ENCODE data around the gene HSH2D.
A peak's percentile ranks its signal among the peaks of the same experiment; 100 is the strongest.
"Not testable (repeated sequence)": the region's sequence is repeated elsewhere in the genome, so short reads cannot be mapped to it uniquely, and the experiment has no call there.

Gene HSH2D, protein sequence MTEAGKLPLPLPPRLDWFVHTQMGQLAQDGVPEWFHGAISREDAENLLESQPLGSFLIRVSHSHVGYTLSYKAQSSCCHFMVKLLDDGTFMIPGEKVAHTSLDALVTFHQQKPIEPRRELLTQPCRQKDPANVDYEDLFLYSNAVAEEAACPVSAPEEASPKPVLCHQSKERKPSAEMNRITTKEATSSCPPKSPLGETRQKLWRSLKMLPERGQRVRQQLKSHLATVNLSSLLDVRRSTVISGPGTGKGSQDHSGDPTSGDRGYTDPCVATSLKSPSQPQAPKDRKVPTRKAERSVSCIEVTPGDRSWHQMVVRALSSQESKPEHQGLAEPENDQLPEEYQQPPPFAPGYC

DNA sequence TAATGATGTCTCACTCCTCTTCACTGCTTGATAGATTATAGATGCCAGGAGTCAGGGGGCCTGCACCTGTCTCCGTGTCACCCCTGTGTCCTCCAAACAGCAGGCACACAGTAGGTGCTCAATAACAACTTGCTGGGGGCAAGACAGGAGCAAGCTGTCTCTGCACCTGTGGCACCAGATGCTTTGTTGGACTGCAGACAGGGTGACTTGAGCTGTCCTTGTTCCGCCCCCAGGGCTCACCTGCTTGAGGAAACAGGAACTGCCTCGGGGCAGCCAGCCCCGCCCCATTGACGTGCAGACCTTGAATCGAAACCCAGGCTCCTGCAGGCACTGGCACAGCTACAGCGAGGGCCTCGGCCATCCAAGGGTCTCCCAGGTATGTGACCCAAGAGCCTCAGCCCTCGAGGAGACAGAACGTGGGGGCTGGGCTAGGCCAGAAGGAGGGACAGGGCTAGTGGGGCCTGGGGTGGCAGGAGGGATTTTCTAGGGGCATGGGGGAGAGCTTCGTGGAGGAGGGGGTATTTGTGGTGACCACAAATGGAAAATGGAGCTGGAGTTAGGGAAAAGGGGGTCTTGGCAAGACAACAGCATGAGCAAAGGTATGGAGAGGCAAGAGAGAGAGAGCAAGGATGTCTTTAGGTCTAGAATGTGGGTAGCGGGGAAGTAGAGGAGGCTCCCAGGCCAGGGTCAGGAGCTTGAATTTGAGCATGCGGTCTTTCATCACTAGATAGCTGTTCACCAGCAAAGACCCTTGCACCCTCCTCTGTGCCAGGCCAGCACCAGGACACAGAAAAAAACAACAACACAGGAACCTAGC lies at the start of gene HSH2D:
Gene HSH2D, plus strand, starts transcription at position 287 of the 817 bp plus-strand sequence. CDS start 5,066 bp downstream, outside the sequence.
- peak; percentile 54 for DNase-seq (ENCODE audit: low read depth, low spot score)
- no peaks in the 10 kb centered on the region for H3K27me3 ChIP-seq (ENCODE audit: control insufficient read depth, insufficient read depth, low read length)
- no peaks in the 10 kb centered on the region for H3K9me3 ChIP-seq (ENCODE audit: control insufficient read depth, insufficient read depth, low read length)
- no peak within 1 kb of the TSS for H3K27ac ChIP-seq (ENCODE audit: low read length)
- no peaks in the 10 kb centered on the region for H3K36me3 ChIP-seq (ENCODE audit: control insufficient read depth, insufficient read depth, low read length)
- WGBS (ENCODE audit: insufficient coverage, insufficient read length): no CpG with 5 or more reads among the region's 13 CpGs
- no peak within 1 kb of the TSS for H3K4me3 ChIP-seq (ENCODE audit: low read length)
- H3K4me1 ChIP-seq (ENCODE audit: control insufficient read depth, insufficient read depth, low read length): 0 out of 2 replicates have a peak, but pooled peaks cover 5% of the 10 kb centered on the region

DNA sequence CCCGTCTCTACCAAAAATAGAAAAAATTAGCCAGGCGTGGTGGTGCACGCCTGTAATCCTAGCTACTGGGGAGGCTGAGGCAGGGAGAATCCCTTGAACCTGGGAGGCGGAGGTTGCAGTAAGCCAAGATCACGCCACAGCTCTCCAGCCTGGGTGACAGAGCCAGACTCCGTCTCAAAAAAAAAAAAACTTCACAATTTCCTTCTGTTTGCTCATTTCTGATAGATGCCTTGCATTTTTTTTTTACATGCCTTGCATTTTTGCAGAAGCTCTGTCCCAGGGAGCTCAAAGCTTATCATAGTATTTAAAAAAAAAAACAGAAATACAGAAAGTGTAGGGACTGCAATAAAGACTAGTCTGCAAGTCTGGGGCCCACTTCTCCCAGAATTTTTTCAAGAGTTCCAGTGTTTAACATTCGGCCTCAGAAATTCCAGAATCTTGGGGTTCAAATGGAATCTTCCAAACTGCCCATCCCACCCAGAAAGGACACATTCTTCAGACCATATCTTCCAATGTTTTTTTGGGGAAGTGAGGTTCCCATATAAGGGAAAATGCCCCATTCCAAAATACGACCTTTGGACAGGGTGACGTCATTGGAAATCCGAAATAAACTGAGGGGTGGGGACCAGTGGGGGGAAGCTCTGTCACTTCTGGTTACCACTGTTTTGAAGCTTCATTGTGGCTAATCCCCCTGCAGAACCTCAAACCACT lies 49.0 kb upstream of the HSH2D start:
- H3K4me1 ChIP-seq (ENCODE audit: control insufficient read depth, insufficient read depth, low read length): no peaks in the 10 kb centered on the region
- H3K4me3 ChIP-seq (ENCODE audit: low read length): no peak overlapping the region
- H3K9me3 ChIP-seq (ENCODE audit: control insufficient read depth, insufficient read depth, low read length): no peaks in the 10 kb centered on the region
- H3K27ac ChIP-seq (ENCODE audit: low read length): no peak overlapping the region
- H3K27me3 ChIP-seq (ENCODE audit: control insufficient read depth, insufficient read depth, low read length): no peaks in the 10 kb centered on the region
- no CpG with 5 or more reads among the region's 10 CpGs for WGBS (ENCODE audit: insufficient coverage, insufficient read length)
- DNase-seq (ENCODE audit: low read depth, low spot score): no peak
- H3K36me3 ChIP-seq (ENCODE audit: control insufficient read depth, insufficient read depth, low read length): peaks cover 48% of the 10 kb centered on the region

DNA sequence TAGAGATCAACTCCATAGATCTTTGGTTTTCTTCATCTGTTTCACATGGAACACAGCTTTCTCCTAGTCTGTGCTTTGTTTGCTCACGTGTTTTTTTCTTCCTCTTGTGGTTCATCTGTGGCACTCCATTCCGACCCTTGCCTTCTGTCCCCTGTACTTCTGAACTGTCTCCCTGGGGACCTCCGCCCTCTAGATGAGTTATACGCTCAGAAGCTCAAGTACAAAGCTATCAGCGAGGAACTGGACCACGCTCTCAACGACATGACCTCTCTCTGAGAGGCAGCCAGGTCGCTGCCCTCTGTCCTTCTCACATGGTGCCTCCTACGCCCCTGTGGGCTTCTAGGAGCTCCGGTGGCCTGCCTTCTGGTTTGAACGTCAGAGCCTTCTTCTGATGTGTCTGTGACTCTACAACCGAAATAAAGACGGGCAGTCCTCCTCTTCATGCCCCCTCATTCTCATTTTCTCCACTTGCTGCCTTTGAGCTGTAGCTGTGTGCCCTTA lies 48.4 kb upstream of the HSH2D start:
- Histone ChIP-seq H3K27ac (ENCODE audit: low read length) (no peak overlapping the region), H3K4me1 (ENCODE audit: control insufficient read depth, insufficient read depth, low read length) (no peaks in the 10 kb centered on the region), H3K27me3 (ENCODE audit: control insufficient read depth, insufficient read depth, low read length) (no peaks in the 10 kb centered on the region), H3K36me3 (ENCODE audit: control insufficient read depth, insufficient read depth, low read length) (peaks cover 48% of the 10 kb centered on the region), H3K4me3 (ENCODE audit: low read length) (no peak overlapping the region), H3K9me3 (ENCODE audit: control insufficient read depth, insufficient read depth, low read length) (no peaks in the 10 kb centered on the region)
- WGBS (ENCODE audit: insufficient coverage, insufficient read length): no CpG with 5 or more reads among the region's 13 CpGs
- no peak for DNase-seq (ENCODE audit: low read depth, low spot score)

- Histone ChIP-seq H3K27ac (ENCODE audit: low read length) (no peak overlapping the region), H3K9me3 (ENCODE audit: control insufficient read depth, insufficient read depth, low read length) (no peaks in the 10 kb centered on the region), H3K36me3 (ENCODE audit: control insufficient read depth, insufficient read depth, low read length) (peaks cover 48% of the 10 kb centered on the region), H3K27me3 (ENCODE audit: control insufficient read depth, insufficient read depth, low read length) (no peaks in the 10 kb centered on the region), H3K4me3 (ENCODE audit: low read length) (no peak overlapping the region), H3K4me1 (ENCODE audit: control insufficient read depth, insufficient read depth, low read length) (no peaks in the 10 kb centered on the region)
- no CpG with 5 or more reads among the region's 10 CpGs for WGBS (ENCODE audit: insufficient coverage, insufficient read length)
- DNase-seq (ENCODE audit: low read depth, low spot score): no peak
Observed at GRCh38 chr19:16096280-16096855, 47.1 kb upstream of the HSH2D start.

- Histone ChIP-seq H3K36me3 (ENCODE audit: control insufficient read depth, insufficient read depth, low read length) (peaks cover 35% of the 10 kb centered on the region), H3K27me3 (ENCODE audit: control insufficient read depth, insufficient read depth, low read length) (no peaks in the 10 kb centered on the region), H3K27ac (ENCODE audit: low read length) (no peak overlapping the region), H3K9me3 (ENCODE audit: control insufficient read depth, insufficient read depth, low read length) (no peaks in the 10 kb centered on the region), H3K4me1 (ENCODE audit: control insufficient read depth, insufficient read depth, low read length) (no peaks in the 10 kb centered on the region), H3K4me3 (ENCODE audit: low read length) (no peak overlapping the region)
- WGBS (ENCODE audit: insufficient coverage, insufficient read length): no CpG with 5 or more reads among the region's 6 CpGs
- no peak for DNase-seq (ENCODE audit: low read depth, low spot score)
Observed at GRCh38 chr19:16098416-16098768, 45.1 kb upstream of the HSH2D start.

DNA sequence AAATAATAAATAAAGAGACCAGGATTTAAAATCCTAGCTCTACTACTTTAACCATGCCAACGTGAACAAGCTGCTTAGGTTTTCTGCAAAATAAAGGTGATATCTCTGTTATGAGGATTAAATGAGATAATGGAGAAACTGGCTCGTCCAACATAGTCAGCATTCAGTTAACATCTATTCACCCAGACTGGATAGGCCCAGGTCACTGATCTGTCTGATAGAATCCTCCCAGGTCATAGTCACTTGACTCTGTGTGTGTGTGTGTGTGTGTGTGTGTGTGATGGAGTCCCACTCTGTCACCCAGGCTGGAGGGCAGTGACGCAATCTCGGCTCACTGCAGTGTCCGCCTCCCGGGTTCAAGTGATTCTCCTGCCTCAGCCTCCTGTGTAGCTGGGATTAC lies 44.7 kb upstream of the HSH2D start:
- Histone ChIP-seq H3K9me3 (ENCODE audit: control insufficient read depth, insufficient read depth, low read length) (no peaks in the 10 kb centered on the region), H3K36me3 (ENCODE audit: control insufficient read depth, insufficient read depth, low read length) (peaks cover 30% of the 10 kb centered on the region), H3K27ac (ENCODE audit: low read length) (no peak overlapping the region), H3K27me3 (ENCODE audit: control insufficient read depth, insufficient read depth, low read length) (no peaks in the 10 kb centered on the region), H3K4me1 (ENCODE audit: control insufficient read depth, insufficient read depth, low read length) (no peaks in the 10 kb centered on the region), H3K4me3 (ENCODE audit: low read length) (no peak overlapping the region)
- WGBS (ENCODE audit: insufficient coverage, insufficient read length): no CpG with 5 or more reads among the region's 6 CpGs
- DNase-seq (ENCODE audit: low read depth, low spot score): no peak

GRCh38 chr19:16099314-16099965 lies 44.0 kb upstream of the HSH2D start:
- H3K27me3 ChIP-seq (ENCODE audit: control insufficient read depth, insufficient read depth, low read length); DNase-seq (ENCODE audit: low read depth, low spot score); H3K27ac ChIP-seq (ENCODE audit: low read length); H3K4me1 ChIP-seq (ENCODE audit: control insufficient read depth, insufficient read depth, low read length); H3K9me3 ChIP-seq (ENCODE audit: control insufficient read depth, insufficient read depth, low read length); H3K4me3 ChIP-seq (ENCODE audit: low read length): not testable (repeated sequence)
- peaks cover 29% of the 10 kb centered on the region for H3K36me3 ChIP-seq (ENCODE audit: control insufficient read depth, insufficient read depth, low read length)
- WGBS (ENCODE audit: insufficient coverage, insufficient read length): no CpG with 5 or more reads among the region's 8 CpGs

- Histone ChIP-seq H3K4me3 (ENCODE audit: low read length) (no peak overlapping the region), H3K9me3 (ENCODE audit: control insufficient read depth, insufficient read depth, low read length) (no peaks in the 10 kb centered on the region), H3K27ac (ENCODE audit: low read length) (no peak overlapping the region), H3K4me1 (ENCODE audit: control insufficient read depth, insufficient read depth, low read length) (no peaks in the 10 kb centered on the region), H3K36me3 (ENCODE audit: control insufficient read depth, insufficient read depth, low read length) (peaks cover 20% of the 10 kb centered on the region), H3K27me3 (ENCODE audit: control insufficient read depth, insufficient read depth, low read length) (no peaks in the 10 kb centered on the region)
- WGBS (ENCODE audit: insufficient coverage, insufficient read length): no CpG with 5 or more reads among the region's 4 CpGs
- DNase-seq (ENCODE audit: low read depth, low spot score): no peak
Observed at GRCh38 chr19:16100524-16100923, 43.0 kb upstream of the HSH2D start.

- no peaks in the 10 kb centered on the region for H3K4me1 ChIP-seq (ENCODE audit: control insufficient read depth, insufficient read depth, low read length)
- DNase-seq (ENCODE audit: low read depth, low spot score): no peak
- no peaks in the 10 kb centered on the region for H3K9me3 ChIP-seq (ENCODE audit: control insufficient read depth, insufficient read depth, low read length)
- H3K27me3 ChIP-seq (ENCODE audit: control insufficient read depth, insufficient read depth, low read length): no peaks in the 10 kb centered on the region
- H3K4me3 ChIP-seq (ENCODE audit: low read length): no peak overlapping the region
- H3K27ac ChIP-seq (ENCODE audit: low read length): no peak overlapping the region
- no CpG with 5 or more reads among the region's 6 CpGs for WGBS (ENCODE audit: insufficient coverage, insufficient read length)
- H3K36me3 ChIP-seq (ENCODE audit: control insufficient read depth, insufficient read depth, low read length): peaks cover 9% of the 10 kb centered on the region
Observed at GRCh38 chr19:16104722-16105121, 38.8 kb upstream of the HSH2D start.

Measured in iPS DF 6.9 (cell line).